Measurements from ENCODE around the gene EEF1AKMT4.

GRCh38 chr3:184238246-184238818 lies 11.1 kb upstream of the EEF1AKMT4 start:
- TF ChIP-seq HDAC2 (IDR thresholded peaks at IDR 0.05) (no peak), RELA (IDR thresholded peaks at IDR 0.05; ENCODE audit: borderline replicate concordance, partially characterized antibody) (no peak), EP300 (IDR thresholded peaks at IDR 0.05; ENCODE audit: borderline replicate concordance in 1 of 2, control insufficient read depth in 1 of 2, low read depth in 2 of 2, low read length in 2 of 2) (no peak), SMC3 (IDR thresholded peaks at IDR 0.05; ENCODE audit: borderline replicate concordance, low read length) (no peak), TAF1 (IDR thresholded peaks at IDR 0.05; ENCODE audit: borderline replicate concordance, low read depth, low read length) (no peak), RCOR1 (conservative IDR thresholded peaks at IDR 0.05; ENCODE audit: low read depth, low read length) (no peak), POLR2AphosphoS5 (IDR thresholded peaks at IDR 0.05; ENCODE audit: low read length) (no peak), PAX8 (IDR thresholded peaks at IDR 0.05) (no peak), EZH2 (IDR thresholded peaks at IDR 0.05; ENCODE audit: borderline replicate concordance, control insufficient read depth, low read depth, low read length) (no peak), RFX5 (IDR thresholded peaks at IDR 0.05; ENCODE audit: low read depth, low read length) (no peak)
- TF ChIP-seq, protein P1, sequence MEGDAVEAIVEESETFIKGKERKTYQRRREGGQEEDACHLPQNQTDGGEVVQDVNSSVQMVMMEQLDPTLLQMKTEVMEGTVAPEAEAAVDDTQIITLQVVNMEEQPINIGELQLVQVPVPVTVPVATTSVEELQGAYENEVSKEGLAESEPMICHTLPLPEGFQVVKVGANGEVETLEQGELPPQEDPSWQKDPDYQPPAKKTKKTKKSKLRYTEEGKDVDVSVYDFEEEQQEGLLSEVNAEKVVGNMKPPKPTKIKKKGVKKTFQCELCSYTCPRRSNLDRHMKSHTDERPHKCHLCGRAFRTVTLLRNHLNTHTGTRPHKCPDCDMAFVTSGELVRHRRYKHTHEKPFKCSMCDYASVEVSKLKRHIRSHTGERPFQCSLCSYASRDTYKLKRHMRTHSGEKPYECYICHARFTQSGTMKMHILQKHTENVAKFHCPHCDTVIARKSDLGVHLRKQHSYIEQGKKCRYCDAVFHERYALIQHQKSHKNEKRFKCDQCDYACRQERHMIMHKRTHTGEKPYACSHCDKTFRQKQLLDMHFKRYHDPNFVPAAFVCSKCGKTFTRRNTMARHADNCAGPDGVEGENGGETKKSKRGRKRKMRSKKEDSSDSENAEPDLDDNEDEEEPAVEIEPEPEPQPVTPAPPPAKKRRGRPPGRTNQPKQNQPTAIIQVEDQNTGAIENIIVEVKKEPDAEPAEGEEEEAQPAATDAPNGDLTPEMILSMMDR (IDR thresholded peaks at IDR 0.05 in 2 of 3, conservative IDR thresholded peaks at IDR 0.05 in 1 of 3; ENCODE audit: control insufficient read depth in 2 of 3, extremely low read depth in 1 of 3, insufficient read depth in 1 of 3, low read depth in 3 of 3, low read length in 3 of 3): no peak
- TF ChIP-seq, protein P2, sequence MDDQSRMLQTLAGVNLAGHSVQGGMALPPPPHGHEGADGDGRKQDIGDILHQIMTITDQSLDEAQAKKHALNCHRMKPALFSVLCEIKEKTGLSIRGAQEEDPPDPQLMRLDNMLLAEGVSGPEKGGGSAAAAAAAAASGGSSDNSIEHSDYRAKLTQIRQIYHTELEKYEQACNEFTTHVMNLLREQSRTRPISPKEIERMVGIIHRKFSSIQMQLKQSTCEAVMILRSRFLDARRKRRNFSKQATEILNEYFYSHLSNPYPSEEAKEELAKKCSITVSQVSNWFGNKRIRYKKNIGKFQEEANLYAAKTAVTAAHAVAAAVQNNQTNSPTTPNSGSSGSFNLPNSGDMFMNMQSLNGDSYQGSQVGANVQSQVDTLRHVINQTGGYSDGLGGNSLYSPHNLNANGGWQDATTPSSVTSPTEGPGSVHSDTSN (IDR thresholded peaks at IDR 0.05; ENCODE audit: insufficient replicate concordance, low read depth, low read length): no peak
- TF ChIP-seq, protein P3, sequence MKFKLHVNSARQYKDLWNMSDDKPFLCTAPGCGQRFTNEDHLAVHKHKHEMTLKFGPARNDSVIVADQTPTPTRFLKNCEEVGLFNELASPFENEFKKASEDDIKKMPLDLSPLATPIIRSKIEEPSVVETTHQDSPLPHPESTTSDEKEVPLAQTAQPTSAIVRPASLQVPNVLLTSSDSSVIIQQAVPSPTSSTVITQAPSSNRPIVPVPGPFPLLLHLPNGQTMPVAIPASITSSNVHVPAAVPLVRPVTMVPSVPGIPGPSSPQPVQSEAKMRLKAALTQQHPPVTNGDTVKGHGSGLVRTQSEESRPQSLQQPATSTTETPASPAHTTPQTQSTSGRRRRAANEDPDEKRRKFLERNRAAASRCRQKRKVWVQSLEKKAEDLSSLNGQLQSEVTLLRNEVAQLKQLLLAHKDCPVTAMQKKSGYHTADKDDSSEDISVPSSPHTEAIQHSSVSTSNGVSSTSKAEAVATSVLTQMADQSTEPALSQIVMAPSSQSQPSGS (IDR thresholded peaks at IDR 0.05; ENCODE audit: low read length): no peak
- TF ChIP-seq, protein P4, sequence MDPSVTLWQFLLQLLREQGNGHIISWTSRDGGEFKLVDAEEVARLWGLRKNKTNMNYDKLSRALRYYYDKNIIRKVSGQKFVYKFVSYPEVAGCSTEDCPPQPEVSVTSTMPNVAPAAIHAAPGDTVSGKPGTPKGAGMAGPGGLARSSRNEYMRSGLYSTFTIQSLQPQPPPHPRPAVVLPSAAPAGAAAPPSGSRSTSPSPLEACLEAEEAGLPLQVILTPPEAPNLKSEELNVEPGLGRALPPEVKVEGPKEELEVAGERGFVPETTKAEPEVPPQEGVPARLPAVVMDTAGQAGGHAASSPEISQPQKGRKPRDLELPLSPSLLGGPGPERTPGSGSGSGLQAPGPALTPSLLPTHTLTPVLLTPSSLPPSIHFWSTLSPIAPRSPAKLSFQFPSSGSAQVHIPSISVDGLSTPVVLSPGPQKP (IDR thresholded peaks at IDR 0.05; ENCODE audit: low read depth, low read length): no peak
